HepG2 (cell line): ENCODE measurements around the gene DNAJC21.

Experiments used
- ATF7-NPFF ChIP-seq: sonication (generic); formaldehyde crosslinking; IDR thresholded peaks from 2 replicates; pipeline ENCODE4 v1.8.1; 2023; ENCODE audit warnings: mild to moderate bottlenecking, low read depth, missing genetic modification reagents, moderate library complexity
- CHD2 ChIP-seq: IDR thresholded peaks from 2 replicates; pipeline ENCODE4 v1.6.1; 2011; ENCODE audit warnings: low read depth, low read length, improper control_type of control experiment
- MTA1 ChIP-seq: sonication (generic); formaldehyde crosslinking; IDR thresholded peaks from 2 replicates; pipeline ENCODE4 v1.4.0; 2020; ENCODE audit warnings: missing genetic modification reagents, mild to moderate bottlenecking, borderline replicate concordance
- SP140L ChIP-seq: sonication (generic); formaldehyde crosslinking; IDR thresholded peaks from 2 replicates; pipeline ENCODE4 v1.4.0; 2020; ENCODE audit warnings: missing genetic modification reagents, borderline replicate concordance
- ZNF124 ChIP-seq: sonication (generic); formaldehyde crosslinking; IDR thresholded peaks from 2 replicates; pipeline ENCODE4 v1.4.0; 2020; ENCODE audit warnings: missing genetic modification reagents
- TF ChIP-seq, protein P1 (sequence below): sonication (generic); formaldehyde crosslinking; IDR thresholded peaks from 2 replicates; pipeline ENCODE4 v1.4.0; 2020; ENCODE audit warnings: mild to moderate bottlenecking, missing genetic modification reagents
- TF ChIP-seq, protein P2 (sequence below): fragments of 450-650 bp; IDR thresholded peaks from 2 replicates; pipeline ENCODE4 v1.6.1; 2017; ENCODE audit warnings: mild to moderate bottlenecking

DNA sequence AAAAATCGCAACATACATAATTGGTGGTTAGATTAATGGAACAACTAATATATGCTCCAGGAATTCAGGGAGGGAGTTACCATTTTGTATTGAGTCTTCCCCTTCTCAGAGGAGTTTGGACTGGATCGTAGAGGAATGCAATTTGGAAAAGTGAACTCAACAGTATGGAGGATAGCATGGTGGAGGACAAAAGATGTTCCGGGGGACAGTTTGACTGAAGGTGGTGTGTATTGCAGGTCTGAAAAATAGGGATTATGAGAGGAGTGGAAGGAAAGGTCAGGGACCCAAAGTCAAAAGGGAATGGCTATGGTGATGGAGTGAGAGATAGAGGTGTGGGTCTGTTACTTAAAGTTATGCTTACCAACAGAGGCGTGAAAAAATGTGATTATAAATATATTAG is 1.5 kb downstream of the DNAJC21 start:
- no peak for TF ChIP-seq ATF7-NPFF (CRISPR knock-in tag)
- TF ChIP-seq CHD2, result no peak
- TF ChIP-seq MTA1 (CRISPR knock-in tag), result no peak
- TF ChIP-seq, protein P1, sequence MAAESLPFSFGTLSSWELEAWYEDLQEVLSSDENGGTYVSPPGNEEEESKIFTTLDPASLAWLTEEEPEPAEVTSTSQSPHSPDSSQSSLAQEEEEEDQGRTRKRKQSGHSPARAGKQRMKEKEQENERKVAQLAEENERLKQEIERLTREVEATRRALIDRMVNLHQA (CRISPR knock-in tag), result no peak
- no peak for TF ChIP-seq ZNF124
- TF ChIP-seq, protein P2, sequence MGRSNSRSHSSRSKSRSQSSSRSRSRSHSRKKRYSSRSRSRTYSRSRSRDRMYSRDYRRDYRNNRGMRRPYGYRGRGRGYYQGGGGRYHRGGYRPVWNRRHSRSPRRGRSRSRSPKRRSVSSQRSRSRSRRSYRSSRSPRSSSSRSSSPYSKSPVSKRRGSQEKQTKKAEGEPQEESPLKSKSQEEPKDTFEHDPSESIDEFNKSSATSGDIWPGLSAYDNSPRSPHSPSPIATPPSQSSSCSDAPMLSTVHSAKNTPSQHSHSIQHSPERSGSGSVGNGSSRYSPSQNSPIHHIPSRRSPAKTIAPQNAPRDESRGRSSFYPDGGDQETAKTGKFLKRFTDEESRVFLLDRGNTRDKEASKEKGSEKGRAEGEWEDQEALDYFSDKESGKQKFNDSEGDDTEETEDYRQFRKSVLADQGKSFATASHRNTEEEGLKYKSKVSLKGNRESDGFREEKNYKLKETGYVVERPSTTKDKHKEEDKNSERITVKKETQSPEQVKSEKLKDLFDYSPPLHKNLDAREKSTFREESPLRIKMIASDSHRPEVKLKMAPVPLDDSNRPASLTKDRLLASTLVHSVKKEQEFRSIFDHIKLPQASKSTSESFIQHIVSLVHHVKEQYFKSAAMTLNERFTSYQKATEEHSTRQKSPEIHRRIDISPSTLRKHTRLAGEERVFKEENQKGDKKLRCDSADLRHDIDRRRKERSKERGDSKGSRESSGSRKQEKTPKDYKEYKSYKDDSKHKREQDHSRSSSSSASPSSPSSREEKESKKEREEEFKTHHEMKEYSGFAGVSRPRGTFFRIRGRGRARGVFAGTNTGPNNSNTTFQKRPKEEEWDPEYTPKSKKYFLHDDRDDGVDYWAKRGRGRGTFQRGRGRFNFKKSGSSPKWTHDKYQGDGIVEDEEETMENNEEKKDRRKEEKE, result no peak
- no peak for TF ChIP-seq SP140L (CRISPR knock-in tag)
